B cell (primary cell): ENCODE data around the gene NGEF. TPM values are rescaled to one million over a fixed set of nuclear protein-coding genes. Genes with fewer than 3 reads are reported as not detected.

ENCODE experiments used
- ATAC-seq: fragments of 200-7000 bp; cut with Tn5 transposase; one replicate; pipeline ENCODE4 v1.10.0; 2021; ENCODE audit warnings: low read depth, mild to moderate bottlenecking, moderate number of reproducible peaks, moderate library complexity
- CTCF ChIA-PET: fragments of 350-600 bp; sonication (Branson Sonifier 250); formaldehyde crosslinking; loops from one replicate; lab custom pipeline; 2021; ENCODE audit warnings: antibody characterized with exemption, inconsistent platforms; lab: Charles Lee
- POLR2A ChIA-PET: fragments of 350-600 bp; sonication (Branson Sonifier 250); formaldehyde crosslinking; loops from one replicate; lab custom pipeline; 2021; ENCODE audit warnings: antibody characterized with exemption; lab: Charles Lee
- DNase-seq: peaks from one replicate; pipeline ENCODE4 v3.0.0; 2013
- H2AFZ ChIP-seq: 2 replicates; pipeline ENCODE4 v1.6.1; 2012; ENCODE audit warnings: mild to moderate bottlenecking, low read depth, low read length; ENCODE audit not compliant: insufficient read depth, poor library complexity, severe bottlenecking
- H3K27ac ChIP-seq, 2 donors: 1 replicate in 1 of 2; 2 replicates in 1 of 2; pipeline ENCODE4 v1.5.1; 2012 to 2013; ENCODE audit warnings: low read length in 2 of 2, mild to moderate bottlenecking in 2 of 2, moderate library complexity in 1 of 2
- H3K27me3 ChIP-seq, 4 experiments: fragments of 200-600 bp in 1 of 4; sonication (generic) in 1 of 4; replicated peaks in 1 of 4; 1 replicate in 2 of 4; 2 replicates in 2 of 4; pipeline versions ENCODE4 v1.6.1 to v1.7.0; 2013 to 2016; ENCODE audit warnings: low read length in 3 of 4, mild to moderate bottlenecking in 2 of 4, mixed read lengths in 1 of 4, moderate library complexity in 1 of 4; ENCODE audit not compliant: insufficient read depth in 4 of 4, control insufficient read depth in 3 of 4; ENCODE audit errors: control extremely low read depth in 1 of 4
- H3K36me3 ChIP-seq, 2 experiments: replicated peaks in 1 of 2; 1 replicate in 1 of 2; 2 replicates in 1 of 2; pipeline versions ENCODE4 v1.6.1 to v1.7.1; 2013; ENCODE audit warnings: low read length in 1 of 2; ENCODE audit not compliant: insufficient read depth in 2 of 2, control insufficient read depth in 1 of 2; ENCODE audit errors: control extremely low read depth in 1 of 2, extremely low read depth in 1 of 2
- H3K4me1 ChIP-seq, 2 donors: fragments of 200-600 bp in 1 of 2; sonication (generic) in 1 of 2; 1 replicate in 1 of 2; 2 replicates in 1 of 2; pipeline versions ENCODE4 v1.5.1 to v1.6.1; 2013 to 2017; ENCODE audit warnings: low read length in 2 of 2; ENCODE audit not compliant: control insufficient read depth in 2 of 2, insufficient read depth in 2 of 2
- H3K4me2 ChIP-seq: replicated peaks from 2 replicates; pipeline ENCODE3; 2012; ENCODE audit warnings: mild to moderate bottlenecking, low read depth, low read length; ENCODE audit not compliant: poor library complexity, severe bottlenecking
- H3K4me3 ChIP-seq, 5 experiments: fragments of 200-600 bp in 1 of 5; sonication (generic) in 1 of 5; 1 replicate in 3 of 5; 2 replicates in 2 of 5; pipeline versions ENCODE4 v1.5.1 to v1.7.0; 2011 to 2016; ENCODE audit warnings: low read length in 4 of 5, mild to moderate bottlenecking in 4 of 5, low read depth in 2 of 5, control low read depth in 1 of 5, moderate library complexity in 1 of 5; ENCODE audit not compliant: insufficient read depth in 1 of 5; ENCODE audit errors: control extremely low read depth in 1 of 5, extremely low read depth in 1 of 5
- H3K79me2 ChIP-seq: fragments of 200-600 bp; sonication (generic); one replicate; pipeline ENCODE4 v1.6.0; 2016; ENCODE audit warnings: low read length; ENCODE audit not compliant: control insufficient read depth, insufficient read depth
- H3K9ac ChIP-seq: fragments of 200-600 bp; sonication (generic); 2 replicates; pipeline ENCODE4 v1.6.1; 2017; ENCODE audit warnings: mild to moderate bottlenecking, low read length, moderate library complexity
- H3K9me3 ChIP-seq, 3 donors: one replicate each; pipeline versions ENCODE4 v1.6.1 to v1.7.1; 2013; ENCODE audit warnings: low read length in 2 of 3; ENCODE audit not compliant: control insufficient read depth in 2 of 3, insufficient read depth in 1 of 3; ENCODE audit errors: control extremely low read depth in 1 of 3
- H4K20me1 ChIP-seq: 2 replicates; pipeline ENCODE4 v1.6.0; 2012; ENCODE audit warnings: mild to moderate bottlenecking, low read length; ENCODE audit not compliant: insufficient read depth, control insufficient read depth, poor library complexity, severe bottlenecking
- H3K27ac Mint-ChIP-seq: one replicate; pipeline ENCODE4 v1.8.0; 2021; ENCODE audit warnings: mixed read lengths
- H3K27me3 Mint-ChIP-seq: one replicate; pipeline ENCODE4 v1.8.0; 2021; ENCODE audit warnings: mixed read lengths
- H3K4me1 Mint-ChIP-seq: one replicate; pipeline ENCODE4 v1.8.0; 2021; ENCODE audit warnings: mixed read lengths
- H3K4me3 Mint-ChIP-seq: one replicate; pipeline ENCODE4 v1.8.0; 2021; ENCODE audit warnings: mixed read lengths
- H3K9me3 Mint-ChIP-seq: one replicate; pipeline ENCODE4 v1.8.0; 2022; ENCODE audit warnings: mixed read lengths; ENCODE audit not compliant: insufficient read depth
- CTCF ChIP-seq: fragments of 200-600 bp; IDR thresholded peaks from one replicate; pipeline ENCODE4 v1.8.0; 2022; ENCODE audit warnings: antibody characterized with exemption, mild to moderate bottlenecking
- EZH2 ChIP-seq: IDR thresholded peaks from 2 replicates; pipeline ENCODE4 v1.6.1; 2012; ENCODE audit warnings: borderline replicate concordance, low read depth, mild to moderate bottlenecking, moderate library complexity, low read length; ENCODE audit not compliant: insufficient read depth, poor library complexity, severe bottlenecking
- WGBS: methylation state at CpG from one replicate; pipeline ENCODE4 v1.1.5; 2013; ENCODE audit warnings: missing lambda C conversion rate; ENCODE audit not compliant: insufficient coverage; 5-methylcytosine and 5-hydroxymethylcytosine counted together
- intact Hi-C: fragments of 100-400 bp; cut with micrococcal nuclease; formaldehyde crosslinking; loops from one replicate; pipeline ENCODE4 v1.10.0; 2022
- polyA plus RNA-seq: library from polyadenylated mRNA; depleted of rRNA; stranded (reverse); fragments of >200 nt; gene quantifications from 2 replicates; pipeline ENCODE4 v1.2.3, GENCODE V29; 2012
- total RNA-seq, 2 donors: library from RNA; stranded (reverse); fragments of 120-200 nt in 1 of 2; gene quantifications; 1 replicate in 1 of 2; 2 replicates in 1 of 2; pipeline versions ENCODE4 v1.2.3 to v1.2.4, GENCODE V29; 2013 to 2022

NGEF gene
- total and polyA plus RNA-seq, 2 donors (not counting 1 experiment from before 2014, with no cell fraction given) = not detected

GRCh38 chr2:232959139-232959538 is 53.9 kb downstream of the NGEF start:
- H3K9ac ChIP-seq = no peak overlapping the region
- H3K4me2 ChIP-seq = no peak overlapping the region
- H3K4me3 ChIP-seq = no peak overlapping the region
- 48% methylated on average over 4 of the region's 4 CpGs for WGBS
- H3K36me3 ChIP-seq = no peaks in the 10 kb centered on the region
- peak overlapping the region; percentile 53 for H3K4me3 Mint-ChIP-seq
- ATAC-seq (no peak), DNase-seq (no peak)
- peaks cover 0 to 12% (median 5%) of the 10 kb centered on the region in 3 donors for H3K9me3 ChIP-seq
- no peak overlapping the region for H2AFZ ChIP-seq
- ChIA-PET POLR2A (no interaction called here), CTCF (no interaction called here)
- no peaks in the 10 kb centered on the region for H3K79me2 ChIP-seq
- no peaks in the 10 kb centered on the region for H4K20me1 ChIP-seq
- peaks cover 5% of the 10 kb centered on the region for H3K9me3 Mint-ChIP-seq
- H3K4me1 Mint-ChIP-seq = peaks cover 42% of the 10 kb centered on the region
- intact Hi-C loops = no loop called here
- no peak for TF ChIP-seq CTCF
- no peak for TF ChIP-seq EZH2
- H3K4me1 ChIP-seq = peaks cover 42 to 46% of the 10 kb centered on the region in 2 donors
- H3K27me3 Mint-ChIP-seq = no peaks in the 10 kb centered on the region
- peak overlapping the region; percentile 41 for H3K27ac Mint-ChIP-seq
- H3K27ac ChIP-seq = no peak overlapping the region
- H3K27me3 ChIP-seq = no peaks in the 10 kb centered on the region

GRCh38 chr2:232957657-232958090 is 55.4 kb downstream of the NGEF start:
- TF ChIP-seq EZH2 (no peak), CTCF (no peak)
- H3K27me3 ChIP-seq = no peaks in the 10 kb centered on the region
- DNase-seq (no peak), ATAC-seq (no peak)
- no peaks in the 10 kb centered on the region for H3K36me3 ChIP-seq
- H3K4me3 Mint-ChIP-seq = peak overlapping the region; percentile 59
- H3K27ac ChIP-seq = no peak overlapping the region
- H3K27ac Mint-ChIP-seq = peak overlapping the region; percentile 47
- peak overlapping the region in 1 of 5 experiments; percentile 4 for H3K4me3 ChIP-seq
- H3K9me3 ChIP-seq = peaks cover 0 to 12% (median 5%) of the 10 kb centered on the region in 3 donors
- peaks cover 44% of the 10 kb centered on the region for H3K4me1 Mint-ChIP-seq
- intact Hi-C loops = no loop called here
- WGBS = no CpG with 5 or more reads among the region's 3 CpGs
- ChIA-PET POLR2A (no interaction called here), CTCF (interaction anchor here (0.5 to 2.1 kb wide), 4 partner anchors 71 to 240 kb away, joined by 3 to 8 read pairs (median 3); no protein-coding TSS in a partner anchor)
- H3K9me3 Mint-ChIP-seq = peaks cover 5% of the 10 kb centered on the region
- no peaks in the 10 kb centered on the region for H4K20me1 ChIP-seq
- peaks cover 42 to 46% of the 10 kb centered on the region in 2 donors for H3K4me1 ChIP-seq
- H3K9ac ChIP-seq = peak overlapping the region; percentile 17
- no peaks in the 10 kb centered on the region for H3K79me2 ChIP-seq
- H2AFZ ChIP-seq = peak overlapping the region; percentile 9
- H3K27me3 Mint-ChIP-seq = no peaks in the 10 kb centered on the region
- H3K4me2 ChIP-seq = peak overlapping the region; percentile 44
